Measurements from ENCODE around the gene PRAMEF5. TPM values are rescaled to one million over a fixed set of nuclear protein-coding genes. Genes with fewer than 3 reads are reported as not detected.

The PRAMEF5 gene
- total RNA-seq: not detected in 2 replicates

GRCh38 chr1:13253898-13254297 lies at the start of gene PRAMEF5:
PRAMEF5 (plus strand) TSS chr1:13254198; CDS start chr1:13259269, 5,071 bp downstream.

DNA sequence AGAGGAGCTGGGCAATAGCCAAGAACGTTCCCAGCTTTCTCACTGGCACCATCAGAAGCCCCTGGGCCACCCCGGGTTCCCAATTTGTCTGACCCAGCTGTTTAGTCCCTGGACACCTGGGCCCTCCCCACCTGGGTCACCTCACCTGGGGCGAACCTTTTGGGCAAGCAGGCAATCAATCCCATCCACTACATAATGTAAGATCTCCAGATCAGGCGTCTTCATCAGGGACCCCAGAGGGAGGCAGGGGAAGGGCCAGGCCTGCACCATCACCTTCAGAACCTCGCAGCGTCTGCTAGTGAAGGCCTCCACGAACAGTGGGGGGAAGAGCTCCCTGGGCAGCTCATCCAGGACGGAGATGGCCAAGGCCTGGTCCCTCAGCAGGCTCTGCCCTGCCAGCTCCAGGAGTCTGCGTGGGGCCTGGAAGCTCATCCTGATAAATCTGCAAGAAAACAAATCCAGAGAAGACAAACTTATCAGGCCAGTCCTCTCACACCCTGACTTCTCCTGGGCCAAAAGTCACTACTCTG lies 28.3 kb upstream of the PRAMEF5 start, which contains the start of gene PRAMEF18:
Gene PRAMEF18 (minus strand): TSS at position 480 of the 530 bp plus-strand sequence. CDS start 48 bp downstream, at position 432.

DNA sequence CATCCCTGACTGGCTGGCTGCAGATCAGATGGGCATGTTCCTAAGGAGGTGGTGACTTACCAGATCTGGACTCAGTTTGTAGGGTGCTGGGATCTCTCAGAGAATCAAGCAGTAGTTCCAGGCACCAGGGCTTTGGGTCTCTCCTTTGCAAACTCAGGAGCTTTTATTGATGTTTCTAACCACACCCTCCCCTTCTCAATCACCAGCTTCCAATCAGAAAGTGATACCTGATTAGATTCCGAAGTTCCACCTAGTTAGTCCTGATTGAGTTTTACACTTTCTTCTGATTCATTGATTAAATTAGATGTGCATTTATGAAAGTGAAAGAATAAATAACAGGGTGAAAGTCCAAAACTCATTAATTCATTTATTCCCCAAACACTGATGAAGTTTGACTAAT lies 31.0 kb downstream of the PRAMEF5 start, which contains the start of gene PRAMEF8:
Gene PRAMEF8 (minus strand): TSS at position 101 of the 400 bp plus-strand sequence. CDS start 1,046 bp downstream, outside the sequence.

GRCh38 chr1:13303239-13303638 lies 49.2 kb downstream of the PRAMEF5 start, which contains the start of gene PRAMEF33:
PRAMEF33 (plus strand) TSS chr1:13303539; CDS start chr1:13305955, 2,416 bp downstream.

Other genes starting within 250 kb of the PRAMEF5 start
- gene PRAMEF27, start 197.6 kb upstream of the PRAMEF5 start, total RNA-seq: not detected in 2 replicates
- gene HNRNPCL3, start 193.4 kb upstream of the PRAMEF5 start, total RNA-seq: not detected in 2 replicates
- not detected in 2 replicates for gene PRAMEF25, start 183.4 kb upstream of the PRAMEF5 start, total RNA-seq
- gene HNRNPCL2, start 137.3 kb upstream of the PRAMEF5 start, total RNA-seq: not detected in 2 replicates
- gene PRAMEF26, start 98.2 kb upstream of the PRAMEF5 start, total RNA-seq: not detected in 2 replicates
- not detected in 2 replicates for gene HNRNPCL4, start 88.6 kb upstream of the PRAMEF5 start, total RNA-seq
- gene PRAMEF9, start 82.3 kb upstream of the PRAMEF5 start, total RNA-seq: not detected in 2 replicates
- gene PRAMEF13, start 52.8 kb upstream of the PRAMEF5 start, total RNA-seq: not detected in 2 replicates
- gene PRAMEF18, start 28.0 kb upstream of the PRAMEF5 start, total RNA-seq: not detected in 2 replicates
- not detected in 2 replicates for gene PRAMEF8, start 30.9 kb downstream of the PRAMEF5 start, total RNA-seq
- gene PRAMEF33, start 49.3 kb downstream of the PRAMEF5 start, total RNA-seq: not detected in 2 replicates
- gene PRAMEF15, start 61.4 kb downstream of the PRAMEF5 start, total RNA-seq: not detected in 2 replicates
- gene PRAMEF14, start 92.9 kb downstream of the PRAMEF5 start, total RNA-seq: not detected in 2 replicates
- gene PRAMEF19, start 117.7 kb downstream of the PRAMEF5 start, total RNA-seq: not detected in 2 replicates
- gene PRAMEF17, start 135.4 kb downstream of the PRAMEF5 start, total RNA-seq: not detected in 2 replicates
- not detected in 2 replicates for gene PRAMEF20, start 156.3 kb downstream of the PRAMEF5 start, total RNA-seq